ENCODE data around the gene COX7A2.
A peak's percentile ranks its signal among the peaks of the same experiment; 100 is the strongest.

COX7A2 gene

GRCh38 chr6:75217193-75217592 is 26.4 kb downstream of the COX7A2 start:
- TF ChIP-seq EZH2 (IDR thresholded peaks at IDR 0.05; ENCODE audit: borderline replicate concordance, low read length) (no peak), CTCF (IDR thresholded peaks at IDR 0.05; ENCODE audit: low read length) (no peak)
- Histone ChIP-seq H3K4me1 (ENCODE audit: insufficient read depth, low read length, severe bottlenecking) (no peaks in the 10 kb centered on the region), H3K27me3 (ENCODE audit: insufficient read depth, low read length) (no peaks in the 10 kb centered on the region), H3K4me3 (ENCODE audit: low read depth, low read length, poor library complexity, severe bottlenecking) (no peak overlapping the region), H3K79me2 (ENCODE audit: insufficient read depth, low read length) (no peaks in the 10 kb centered on the region), H3K27ac (ENCODE audit: low read depth, low read length, poor library complexity, severe bottlenecking) (no peak overlapping the region), H4K20me1 (ENCODE audit: insufficient read depth, low read length) (no peaks in the 10 kb centered on the region), H3F3A (ENCODE audit: insufficient read depth, low read length) (no peaks in the 10 kb centered on the region), H3K9me2 (ENCODE audit: low read depth, low read length) (no peaks in the 10 kb centered on the region), H2AFZ (ENCODE audit: low read length) (no peak overlapping the region), H3K9ac (ENCODE audit: low read length) (no peak overlapping the region), H3K9me3 (ENCODE audit: low read length) (no peaks in the 10 kb centered on the region), H3K36me3 (ENCODE audit: insufficient read depth, low read length) (no peaks in the 10 kb centered on the region), H3K4me2 (ENCODE audit: low read length) (no peak overlapping the region)

- no peaks in the 10 kb centered on the region for H3K27me3 ChIP-seq (ENCODE audit: insufficient read depth, low read length)
- H3K4me1 ChIP-seq (ENCODE audit: insufficient read depth, low read length, severe bottlenecking) = no peaks in the 10 kb centered on the region
- no peak overlapping the region for H3K4me2 ChIP-seq (ENCODE audit: low read length)
- no peaks in the 10 kb centered on the region for H3K36me3 ChIP-seq (ENCODE audit: insufficient read depth, low read length)
- no peaks in the 10 kb centered on the region for H3K9me2 ChIP-seq (ENCODE audit: low read depth, low read length)
- H3K79me2 ChIP-seq (ENCODE audit: insufficient read depth, low read length) = no peaks in the 10 kb centered on the region
- no peak overlapping the region for H2AFZ ChIP-seq (ENCODE audit: low read length)
- no peaks in the 10 kb centered on the region for H3F3A ChIP-seq (ENCODE audit: insufficient read depth, low read length)
- H3K27ac ChIP-seq (ENCODE audit: low read depth, low read length, poor library complexity, severe bottlenecking) = no peak overlapping the region
- TF ChIP-seq CTCF (IDR thresholded peaks at IDR 0.05; ENCODE audit: low read length) (no peak), EZH2 (IDR thresholded peaks at IDR 0.05; ENCODE audit: borderline replicate concordance, low read length) (no peak)
- no peaks in the 10 kb centered on the region for H3K9me3 ChIP-seq (ENCODE audit: low read length)
- H3K4me3 ChIP-seq (ENCODE audit: low read depth, low read length, poor library complexity, severe bottlenecking) = no peak overlapping the region
- H4K20me1 ChIP-seq (ENCODE audit: insufficient read depth, low read length) = no peaks in the 10 kb centered on the region
- no peak overlapping the region for H3K9ac ChIP-seq (ENCODE audit: low read length)
Measured at GRCh38 chr6:75215291-75215690, 28.3 kb downstream of the COX7A2 start.

- peak; percentile 18; the same call in 1 of the 2 replicates for TF ChIP-seq CTCF (IDR thresholded peaks at IDR 0.05; ENCODE audit: low read length)
- no peak for TF ChIP-seq EZH2 (IDR thresholded peaks at IDR 0.05; ENCODE audit: borderline replicate concordance, low read length)
- no peaks in the 10 kb centered on the region for H3K9me3 ChIP-seq (ENCODE audit: low read length)
Measured at GRCh38 chr6:75213732-75214131, 29.9 kb downstream of the COX7A2 start.

More at GRCh38 chr6:75213732-75214131, 29.9 kb downstream of the COX7A2 start:
- no peak overlapping the region for H3K4me2 ChIP-seq (ENCODE audit: low read length)
- no peak overlapping the region for H3K4me3 ChIP-seq (ENCODE audit: low read depth, low read length, poor library complexity, severe bottlenecking)
- H3K4me1 ChIP-seq (ENCODE audit: insufficient read depth, low read length, severe bottlenecking) = peaks cover 1% of the 10 kb centered on the region
- no peaks in the 10 kb centered on the region for H3K27me3 ChIP-seq (ENCODE audit: insufficient read depth, low read length)
- H3K9me2 ChIP-seq (ENCODE audit: low read depth, low read length) = no peaks in the 10 kb centered on the region
- no peak overlapping the region for H2AFZ ChIP-seq (ENCODE audit: low read length)
- no peaks in the 10 kb centered on the region for H4K20me1 ChIP-seq (ENCODE audit: insufficient read depth, low read length)
- no peaks in the 10 kb centered on the region for H3K79me2 ChIP-seq (ENCODE audit: insufficient read depth, low read length)
- H3F3A ChIP-seq (ENCODE audit: insufficient read depth, low read length) = no peaks in the 10 kb centered on the region
- no peaks in the 10 kb centered on the region for H3K36me3 ChIP-seq (ENCODE audit: insufficient read depth, low read length)
- H3K9ac ChIP-seq (ENCODE audit: low read length) = no peak overlapping the region
- no peak overlapping the region for H3K27ac ChIP-seq (ENCODE audit: low read depth, low read length, poor library complexity, severe bottlenecking)
